Testis (tissue), 3 donors: ENCODE data around the gene GRIP1. TPM values are rescaled to one million over a fixed set of nuclear protein-coding genes. Genes with fewer than 3 reads are reported as not detected.

Experiments
- DNase-seq: peaks from one replicate; pipeline ENCODE4 v3.0.0-alpha.2; 2019
- H3K27ac ChIP-seq, 2 donors: fragments of 200-600 bp; sonication (generic); one replicate each; pipeline ENCODE4 v1.5.1; 2019
- H3K27me3 ChIP-seq: fragments of 200-600 bp; sonication (generic); one replicate; pipeline ENCODE4 v1.5.1; 2019
- H3K36me3 ChIP-seq: fragments of 200-600 bp; sonication (generic); one replicate; pipeline ENCODE4 v1.5.1; 2017; ENCODE audit warnings: low read depth; ENCODE audit errors: missing control alignments
- H3K4me1 ChIP-seq: fragments of 200-600 bp; sonication (generic); one replicate; pipeline ENCODE4 v1.5.1; 2019
- H3K4me3 ChIP-seq, 2 donors: fragments of 200-600 bp; sonication (generic); one replicate each; pipeline ENCODE4 v1.5.1; 2017 to 2019
- H3K9me3 ChIP-seq: fragments of 200-600 bp; sonication (generic); one replicate; pipeline ENCODE4 v1.5.1; 2017
- CTCF ChIP-seq, 3 experiments: fragments of 450-650 bp in 2 of 3; fragments of 200-600 bp in 1 of 3; sonication (generic) in 1 of 3; IDR thresholded peaks; one replicate each; pipeline ENCODE4 v1.5.1; 2016 to 2019; ENCODE audit warnings: antibody characterized with exemption in 3 of 3, mild to moderate bottlenecking in 2 of 3, moderate library complexity in 1 of 3
- POLR2A ChIP-seq: fragments of 450-650 bp; IDR thresholded peaks from one replicate; pipeline ENCODE4 v1.6.1; 2017; ENCODE audit warnings: antibody characterized with exemption, mild to moderate bottlenecking, moderate library complexity
- WGBS, 2 donors: methylation state at CpG; one replicate each; pipeline ENCODE4 v1.1.5; 2018; 5-methylcytosine and 5-hydroxymethylcytosine counted together
- intact Hi-C: fragments of 100-400 bp; cut with DNase I; formaldehyde crosslinking; loops from one replicate; pipeline ENCODE4 v1.15.1; 2023; ENCODE audit warnings: low total_unique reads
- polyA plus RNA-seq: library from polyadenylated mRNA; stranded (reverse); fragments of 350-450 nt; fragmentation: Illumina TruSeq; extraction: RNeasy Lipid Tissue Mini Kit (QIAGEN cat#74804); gene quantifications from one replicate; pipeline ENCODE4 v1.2.3, GENCODE V29; 2014; ENCODE audit warnings: low read depth, low replicate concordance; ENCODE audit not compliant: insufficient read depth
- total RNA-seq, 2 donors: library from RNA; depleted of rRNA; stranded (reverse); fragments of >200 nt; gene quantifications; one replicate each; pipeline ENCODE4 v1.2.3, GENCODE V29; 2016

GRIP1 gene
- total and polyA plus RNA-seq, 3 donors from 2014 or later, result 12.0 to 14.0 (median 12.9) TPM

GRCh38 chr12:66552716-66553115 lies 126.2 kb downstream of the GRIP1 start:
- Histone ChIP-seq H3K4me3 (no peak overlapping the region), H3K27ac (no peak overlapping the region), H3K4me1 (no peaks in the 10 kb centered on the region), H3K27me3 (no peaks in the 10 kb centered on the region), H3K9me3 (no peaks in the 10 kb centered on the region), H3K36me3 (no peaks in the 10 kb centered on the region)
- no peak for DNase-seq
- no peak for TF ChIP-seq CTCF (IDR thresholded peaks at IDR 0.05)
- TF ChIP-seq POLR2A, result no peak
- intact Hi-C loops, result no loop called here

GRCh38 chr12:66550626-66551025 lies 128.2 kb downstream of the GRIP1 start:
- no peaks in the 10 kb centered on the region for H3K4me1 ChIP-seq
- no peaks in the 10 kb centered on the region for H3K9me3 ChIP-seq
- no peaks in the 10 kb centered on the region for H3K27me3 ChIP-seq
- TF ChIP-seq CTCF (IDR thresholded peaks at IDR 0.05) (no peak), POLR2A (no peak)
- intact Hi-C loops, result no loop called here
- H3K4me3 ChIP-seq, result no peak overlapping the region
- WGBS, 2 donors, result 70 to 87% methylated on average over 5 of the region's 5 CpGs
- no peak overlapping the region for H3K27ac ChIP-seq
- no peaks in the 10 kb centered on the region for H3K36me3 ChIP-seq
- no peak for DNase-seq

- DNase-seq, result no peak
- no peak for TF ChIP-seq POLR2A
- TF ChIP-seq CTCF (IDR thresholded peaks at IDR 0.05), result no peak
- Histone ChIP-seq H3K4me1 (no peaks in the 10 kb centered on the region), H3K27ac (no peak overlapping the region), H3K27me3 (no peaks in the 10 kb centered on the region), H3K4me3 (no peak overlapping the region), H3K36me3 (no peaks in the 10 kb centered on the region), H3K9me3 (no peaks in the 10 kb centered on the region)
- WGBS, 2 donors, result 61 to 62% methylated on average over 2 of the region's 2 CpGs
- intact Hi-C loops, result no loop called here
Observed at GRCh38 chr12:66549050-66549389, 129.9 kb downstream of the GRIP1 start.

GRCh38 chr12:66548338-66549049 lies 130.4 kb downstream of the GRIP1 start:
- no peaks in the 10 kb centered on the region for H3K9me3 ChIP-seq
- H3K27me3 ChIP-seq, result no peaks in the 10 kb centered on the region
- no peak for DNase-seq
- WGBS, 2 donors, result 84 to 89% methylated on average over 4 of the region's 4 CpGs
- intact Hi-C loops, result no loop called here
- no peak overlapping the region for H3K4me3 ChIP-seq
- H3K36me3 ChIP-seq, result no peaks in the 10 kb centered on the region
- no peak overlapping the region for H3K27ac ChIP-seq
- no peaks in the 10 kb centered on the region for H3K4me1 ChIP-seq
- no peak for TF ChIP-seq POLR2A
- TF ChIP-seq CTCF (IDR thresholded peaks at IDR 0.05), result no peak

GRCh38 chr12:66541426-66541825 lies 137.4 kb downstream of the GRIP1 start:
- intact Hi-C loops, result no loop called here
- H3K4me1 ChIP-seq, result no peaks in the 10 kb centered on the region
- no peaks in the 10 kb centered on the region for H3K27me3 ChIP-seq
- TF ChIP-seq CTCF (IDR thresholded peaks at IDR 0.05) (no peak), POLR2A (no peak)
- DNase-seq, result no peak
- no peaks in the 10 kb centered on the region for H3K36me3 ChIP-seq
- WGBS, 2 donors, result 62 to 73% methylated on average over 1 of the region's 1 CpG
- no peak overlapping the region for H3K27ac ChIP-seq
- H3K9me3 ChIP-seq, result no peaks in the 10 kb centered on the region
- no peak overlapping the region for H3K4me3 ChIP-seq
